CD4-positive, alpha-beta T cell treated with Interleukin-12 subunit alpha and Interleukin-12 subunit beta, for 1 hour (primary cell): ENCODE results near the gene LHPP.

Source experiments
- DNase-seq: peaks from one replicate; pipeline ENCODE4 v3.0.0-alpha.2; 2020

LHPP gene

GRCh38 chr10:124448696-124449169 is 12.9 kb upstream of the LHPP start:
- DNase-seq = no peak

- no peak for DNase-seq
Observed at GRCh38 chr10:124449170-124450011, 12.2 kb upstream of the LHPP start.

- DNase-seq = no peak
Observed at GRCh38 chr10:124450012-124450782, 11.4 kb upstream of the LHPP start, which contains the start of gene NKX1-2. Gene NKX1-2, minus strand, starts transcription at chr10:124450035. Its CDS starts 92 bp downstream, at chr10:124449943.

GRCh38 chr10:124450783-124451057 is 10.9 kb upstream of the LHPP start:
- DNase-seq = no peak

GRCh38 chr10:124451276-124451675 is 10.3 kb upstream of the LHPP start:
- DNase-seq = no peak

GRCh38 chr10:124453960-124454610 is 7.5 kb upstream of the LHPP start:
- no peak for DNase-seq

GRCh38 chr10:124455441-124455840 is 6.2 kb upstream of the LHPP start:
- DNase-seq = no peak

- no peak for DNase-seq
Observed at GRCh38 chr10:124458473-124458872, 3.1 kb upstream of the LHPP start.

GRCh38 chr10:124458889-124459288 is 2.7 kb upstream of the LHPP start:
- DNase-seq = no peak

GRCh38 chr10:124459395-124459794 is 2.2 kb upstream of the LHPP start:
- no peak for DNase-seq

- no peak for DNase-seq
Observed at GRCh38 chr10:124460144-124460543, 1.5 kb upstream of the LHPP start.

- no peak for DNase-seq
Observed at GRCh38 chr10:124462348-124462695, 699 bp downstream of the LHPP start.

GRCh38 chr10:124464028-124464965 is 2.7 kb downstream of the LHPP start:
- DNase-seq = no peak

GRCh38 chr10:124465003-124465776 is 3.6 kb downstream of the LHPP start:
- DNase-seq = peak; percentile 16

- DNase-seq = no peak
Observed at GRCh38 chr10:124465777-124466488, 4.3 kb downstream of the LHPP start.

- DNase-seq = no peak
Observed at GRCh38 chr10:124467165-124467564, 5.5 kb downstream of the LHPP start.

- DNase-seq = no peak
Observed at GRCh38 chr10:124468624-124469023, 7.0 kb downstream of the LHPP start.

GRCh38 chr10:124469956-124470484 is 8.4 kb downstream of the LHPP start:
- no peak for DNase-seq

- DNase-seq = no peak
Observed at GRCh38 chr10:124470544-124471434, 9.2 kb downstream of the LHPP start.

- DNase-seq = no peak
Observed at GRCh38 chr10:124472071-124472470, 10.4 kb downstream of the LHPP start.
